GM19239 (cell line): ENCODE data around the gene SNX1.
"Not testable (repeated sequence)": the region's sequence is repeated elsewhere in the genome, so short reads cannot be mapped to it uniquely, and the experiment has no call there.

ENCODE experiments used
- DNase-seq: peaks from one replicate; pipeline ENCODE4 v3.0.0; 2011; ENCODE audit warnings: low spot score; ENCODE audit not compliant: insufficient read length
- FAIRE-seq: peaks from 2 replicates; lab custom pipeline; 2011; peaks lifted over from hg19 to GRCh38; lab: Jason Lieb, UNC

The SNX1 gene, protein sequence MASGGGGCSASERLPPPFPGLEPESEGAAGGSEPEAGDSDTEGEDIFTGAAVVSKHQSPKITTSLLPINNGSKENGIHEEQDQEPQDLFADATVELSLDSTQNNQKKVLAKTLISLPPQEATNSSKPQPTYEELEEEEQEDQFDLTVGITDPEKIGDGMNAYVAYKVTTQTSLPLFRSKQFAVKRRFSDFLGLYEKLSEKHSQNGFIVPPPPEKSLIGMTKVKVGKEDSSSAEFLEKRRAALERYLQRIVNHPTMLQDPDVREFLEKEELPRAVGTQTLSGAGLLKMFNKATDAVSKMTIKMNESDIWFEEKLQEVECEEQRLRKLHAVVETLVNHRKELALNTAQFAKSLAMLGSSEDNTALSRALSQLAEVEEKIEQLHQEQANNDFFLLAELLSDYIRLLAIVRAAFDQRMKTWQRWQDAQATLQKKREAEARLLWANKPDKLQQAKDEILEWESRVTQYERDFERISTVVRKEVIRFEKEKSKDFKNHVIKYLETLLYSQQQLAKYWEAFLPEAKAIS

DNA sequence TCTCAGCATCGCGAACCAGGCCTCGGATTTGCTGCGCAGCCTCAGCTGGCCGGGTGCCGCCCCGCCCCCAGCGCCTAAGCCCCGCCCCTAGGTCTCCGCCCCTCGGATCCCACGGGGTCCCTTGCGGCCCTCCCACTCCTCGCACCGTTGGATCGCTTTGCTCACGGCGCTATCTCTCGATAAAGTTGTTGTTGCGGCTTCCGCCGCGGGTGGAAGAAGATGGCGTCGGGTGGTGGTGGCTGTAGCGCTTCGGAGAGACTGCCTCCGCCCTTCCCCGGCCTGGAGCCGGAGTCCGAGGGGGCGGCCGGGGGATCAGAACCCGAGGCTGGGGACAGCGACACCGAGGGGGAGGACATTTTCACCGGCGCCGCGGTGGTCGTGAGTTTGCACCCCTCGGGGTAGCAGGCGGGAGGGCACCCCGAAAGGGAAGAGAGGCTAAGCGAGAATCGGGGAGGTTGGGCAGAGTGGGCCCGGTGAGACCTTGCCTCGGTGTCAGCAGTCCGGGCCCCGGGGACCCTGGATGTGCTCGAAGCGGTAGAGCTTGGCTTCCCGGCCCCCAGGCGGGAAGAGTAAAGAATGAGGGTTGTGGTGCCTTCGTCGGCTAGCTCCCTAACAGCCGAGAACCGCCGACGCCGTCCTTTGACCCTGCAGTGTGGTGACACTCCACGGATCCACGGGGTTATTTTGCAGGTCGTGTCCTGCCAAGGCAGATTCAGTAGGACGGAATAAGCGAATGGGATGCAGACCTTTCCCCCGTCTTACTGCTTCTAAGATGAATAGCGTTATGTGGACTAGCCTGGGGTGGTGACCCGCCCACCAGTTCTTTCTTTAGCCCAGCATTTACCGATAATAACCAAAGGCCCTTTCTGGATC lies at the start of gene SNX1:
Gene SNX1, plus strand, starts transcription at position 188 of the 873 bp plus-strand sequence. Its CDS starts 32 bp downstream, at position 220.
- DNase-seq, result peak; percentile 42
- peak; percentile 90 for FAIRE-seq

DNA sequence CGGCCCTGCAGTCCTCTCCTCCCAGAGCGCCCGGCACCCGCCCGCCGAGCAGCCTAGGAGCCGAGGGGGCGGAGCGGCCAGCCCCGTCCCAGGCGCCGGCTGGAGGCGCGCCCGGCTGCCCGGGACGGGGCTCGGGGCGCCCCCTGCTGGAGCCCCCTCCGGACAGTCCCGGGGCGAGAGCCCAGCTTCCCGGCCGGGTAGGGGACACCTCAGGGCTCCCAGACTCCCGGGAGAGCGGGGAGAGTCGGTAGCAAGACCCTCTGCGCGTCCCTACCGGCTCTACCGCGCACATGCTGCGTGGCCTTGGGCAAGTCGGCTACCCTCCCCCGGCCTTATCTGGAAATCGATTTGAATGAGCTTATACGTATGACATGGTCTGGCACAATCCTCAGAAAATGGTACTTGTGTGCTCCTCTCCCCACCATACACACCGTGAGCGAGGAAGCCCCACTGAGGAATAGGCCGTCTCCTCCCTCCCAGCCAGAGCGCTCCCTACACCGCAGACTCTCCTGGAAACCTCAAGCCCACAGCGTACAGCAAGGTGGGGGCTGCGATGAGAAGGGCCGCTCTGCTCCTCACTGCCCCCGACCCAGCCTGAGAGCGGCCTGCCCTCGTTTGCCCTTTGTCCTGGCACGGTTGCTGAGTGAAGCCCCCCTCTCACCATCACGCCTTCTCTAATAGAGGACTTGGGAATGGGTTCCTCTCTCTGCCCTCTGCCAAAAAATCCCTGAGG lies 49.2 kb upstream of the SNX1 start, which contains the start of gene DAPK2:
Gene DAPK2, minus strand, starts transcription at position 65 of the 733 bp plus-strand sequence. CDS start 6,224 bp downstream, outside the sequence.
- peak; percentile 88 for DNase-seq
- no peak for FAIRE-seq

DNA sequence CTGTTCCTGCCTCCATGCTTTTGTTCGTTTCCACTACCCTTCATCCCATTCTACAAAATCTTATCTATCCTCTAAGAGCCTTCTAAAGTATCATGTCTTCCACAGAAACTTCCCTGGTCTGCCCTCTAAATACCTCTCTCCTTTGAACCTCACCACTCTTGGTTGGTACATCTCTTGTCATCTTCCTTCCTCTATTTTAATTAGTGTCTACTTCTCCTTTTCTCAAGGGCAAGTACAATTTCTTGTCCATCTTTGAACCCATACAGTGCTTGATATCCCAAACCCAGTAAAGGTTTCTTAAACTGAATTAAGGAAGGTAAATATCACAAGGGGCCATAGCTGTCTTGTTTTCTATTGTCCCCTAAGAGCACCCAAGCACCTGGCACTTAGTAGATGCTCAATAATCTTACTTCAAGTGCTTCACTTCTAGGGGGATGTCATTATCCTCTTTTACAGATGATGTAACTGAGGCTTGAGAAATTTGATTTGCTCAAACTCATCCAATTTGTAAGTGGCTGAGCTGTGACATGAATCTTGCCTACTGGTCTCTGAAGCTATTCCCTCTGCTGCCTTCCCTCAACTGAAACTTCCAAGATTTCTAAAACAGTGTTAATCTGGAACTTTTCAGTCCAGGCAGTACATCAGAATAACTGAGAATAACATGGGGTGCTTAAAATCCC lies 46.9 kb upstream of the SNX1 start:
- no peak for FAIRE-seq
- no peak for DNase-seq

DNA sequence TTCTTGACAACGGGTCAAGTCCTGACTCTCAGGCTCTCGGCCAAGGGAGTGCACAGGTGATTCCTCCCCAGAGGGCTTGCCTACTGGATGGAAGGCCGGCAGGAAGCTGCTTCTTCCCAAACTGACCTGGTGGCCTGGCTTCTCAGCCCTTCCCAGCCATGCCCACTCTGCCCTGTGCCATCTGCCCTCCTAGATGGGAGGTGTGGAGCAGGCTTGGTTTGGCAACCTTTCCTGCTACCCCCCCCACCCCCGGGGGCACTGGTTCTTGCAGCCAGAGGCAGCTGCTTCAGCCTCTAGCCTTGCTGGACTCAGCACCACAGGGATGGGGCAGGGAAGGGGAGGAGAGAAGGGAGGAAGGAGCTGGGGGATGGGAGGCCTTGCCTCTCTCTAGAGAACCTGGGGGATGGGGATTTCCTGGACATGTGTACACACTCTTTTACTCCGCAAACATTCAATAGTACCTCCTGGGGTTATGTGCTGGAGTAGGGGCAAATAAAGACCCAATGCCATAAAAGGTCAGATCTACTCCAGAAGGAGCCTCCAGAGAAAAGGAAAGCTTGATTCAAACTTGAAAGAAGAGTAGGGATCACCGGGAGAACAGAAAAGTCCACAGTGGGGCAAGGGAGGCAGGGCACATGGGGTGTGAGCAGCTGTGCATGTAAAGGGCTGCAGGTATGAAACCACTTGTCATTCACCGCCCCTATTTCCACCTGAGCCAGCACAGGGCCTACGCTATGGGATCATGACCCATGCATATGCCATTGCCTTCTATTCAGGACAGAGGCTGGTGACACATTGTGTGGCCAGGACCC lies 45.3 kb upstream of the SNX1 start:
- FAIRE-seq (no peak), DNase-seq (no peak)

DNA sequence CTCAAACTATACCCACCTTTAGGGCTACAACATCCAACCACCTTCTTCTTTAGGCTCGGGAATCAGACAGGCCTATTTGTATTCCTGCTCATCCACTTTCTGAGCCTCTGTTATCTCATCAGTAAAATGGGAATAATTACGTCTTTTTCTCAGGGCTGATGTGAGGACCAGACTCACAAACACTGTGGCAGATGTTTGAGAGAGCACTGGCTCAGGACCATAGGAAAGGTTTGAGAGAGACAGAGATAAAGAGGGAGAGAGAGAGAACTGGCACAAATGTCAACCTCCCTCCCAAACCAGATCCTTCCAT lies 44.7 kb upstream of the SNX1 start:
- FAIRE-seq, result no peak

DNA sequence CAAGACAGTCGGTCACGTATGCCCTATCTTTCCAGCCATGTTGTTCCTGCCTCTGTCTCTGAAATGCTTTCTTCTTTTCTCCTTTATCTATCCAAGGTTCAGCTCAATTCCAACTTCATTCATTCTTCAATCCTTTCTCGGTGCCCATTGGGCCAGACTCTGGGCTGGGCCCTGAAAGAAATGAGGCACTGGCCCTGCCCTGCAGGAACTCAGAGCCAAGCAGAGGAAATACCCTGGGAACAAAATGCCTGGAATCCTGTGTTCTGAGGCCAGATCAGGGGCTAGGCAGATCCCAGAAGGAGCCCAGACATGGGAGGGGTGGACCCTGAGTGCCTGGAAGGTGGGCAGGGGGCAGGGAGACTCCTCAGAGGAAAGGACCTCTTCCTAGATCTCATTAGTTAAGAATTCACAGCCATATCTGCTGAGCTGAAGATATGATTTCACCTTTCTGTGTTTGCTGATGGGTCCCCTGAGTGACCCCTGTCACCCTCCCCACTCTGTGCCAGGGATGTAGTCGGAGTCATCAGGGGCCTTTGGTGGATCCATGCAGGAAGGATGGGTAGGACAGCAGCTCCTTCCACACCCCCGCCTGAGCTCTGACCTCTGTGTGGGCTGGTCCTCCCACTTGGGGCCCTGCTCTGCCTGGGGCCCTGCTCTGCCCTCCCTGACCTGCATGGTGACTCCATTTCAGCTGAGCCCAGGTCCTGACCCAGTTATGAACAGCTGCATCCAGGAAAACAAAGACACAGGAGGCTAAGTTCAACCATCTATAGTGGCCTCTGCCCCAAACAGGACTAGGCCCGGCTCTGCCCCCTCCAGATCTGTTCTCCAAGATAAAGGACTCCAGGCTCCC lies 44.1 kb upstream of the SNX1 start:
- FAIRE-seq (no peak), DNase-seq (no peak)

More for the DNA sequence above, 44.7 kb upstream of the SNX1 start:
- no peak for DNase-seq

DNA sequence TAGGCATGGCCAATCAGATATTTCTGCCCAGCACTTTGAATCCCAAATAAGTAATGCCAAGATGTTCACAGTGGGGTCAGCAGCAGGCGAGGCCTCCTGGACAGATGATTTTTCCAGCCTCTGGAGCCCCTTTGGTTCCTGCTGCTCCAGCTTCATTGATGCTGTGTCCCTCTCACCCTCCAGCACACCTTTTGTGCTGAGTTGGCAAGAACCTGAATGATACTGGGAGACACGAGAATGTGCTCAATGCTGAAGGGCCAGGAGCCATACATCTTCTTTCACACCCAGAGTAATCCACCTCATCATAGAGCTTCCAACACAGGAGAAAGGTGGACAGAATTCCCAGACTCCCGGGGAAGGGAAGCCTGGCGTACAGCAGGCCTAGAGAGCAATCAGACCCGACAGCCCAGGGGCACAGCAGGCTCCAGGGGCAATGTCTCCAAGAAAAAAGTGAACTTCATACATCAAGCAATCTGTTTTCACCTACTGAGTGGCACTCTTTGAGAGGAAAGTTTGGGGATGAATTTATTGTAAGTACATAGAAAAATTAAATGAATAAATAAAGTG lies 42.8 kb upstream of the SNX1 start:
- DNase-seq (no peak), FAIRE-seq (no peak)

DNA sequence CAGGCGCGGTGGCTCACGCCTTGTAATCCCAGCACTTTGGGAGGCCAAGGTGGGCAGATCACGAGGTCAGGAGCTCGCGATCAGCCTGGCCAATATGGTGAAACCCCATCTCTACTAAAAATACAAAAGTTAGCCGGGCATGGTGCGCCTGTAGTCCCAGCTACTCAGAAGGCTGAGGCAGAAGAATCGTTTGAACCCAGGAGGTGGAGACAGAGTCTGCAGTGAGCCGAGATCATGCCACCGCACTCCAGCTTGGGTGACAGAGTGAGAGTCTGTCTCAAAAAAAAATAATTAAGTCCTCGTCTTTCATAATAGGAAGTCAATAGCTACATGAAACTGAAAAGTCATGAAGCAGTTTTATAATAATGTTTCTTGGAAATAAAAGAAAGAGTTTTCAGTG lies 42.1 kb upstream of the SNX1 start:
- FAIRE-seq, DNase-seq: not testable (repeated sequence)

DNA sequence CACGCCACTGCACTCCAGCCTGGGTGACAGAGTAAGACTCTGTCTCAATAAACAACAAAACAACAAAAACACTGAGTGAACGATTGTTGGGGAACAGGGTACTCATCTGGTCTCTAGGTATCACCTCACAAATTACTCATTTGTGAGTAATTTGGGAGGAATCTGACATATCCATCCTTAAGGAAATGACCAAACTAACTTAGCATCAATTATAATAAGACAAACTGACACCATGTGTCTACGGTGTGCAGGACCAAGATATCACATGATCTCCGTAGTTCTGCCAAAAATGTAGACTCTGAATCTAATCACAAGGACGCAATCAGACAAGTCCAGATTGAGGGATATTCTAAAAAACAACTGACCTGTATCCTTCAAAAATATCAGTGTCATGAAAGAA lies 37.5 kb upstream of the SNX1 start:
- no peak for DNase-seq
- FAIRE-seq, result no peak

DNA sequence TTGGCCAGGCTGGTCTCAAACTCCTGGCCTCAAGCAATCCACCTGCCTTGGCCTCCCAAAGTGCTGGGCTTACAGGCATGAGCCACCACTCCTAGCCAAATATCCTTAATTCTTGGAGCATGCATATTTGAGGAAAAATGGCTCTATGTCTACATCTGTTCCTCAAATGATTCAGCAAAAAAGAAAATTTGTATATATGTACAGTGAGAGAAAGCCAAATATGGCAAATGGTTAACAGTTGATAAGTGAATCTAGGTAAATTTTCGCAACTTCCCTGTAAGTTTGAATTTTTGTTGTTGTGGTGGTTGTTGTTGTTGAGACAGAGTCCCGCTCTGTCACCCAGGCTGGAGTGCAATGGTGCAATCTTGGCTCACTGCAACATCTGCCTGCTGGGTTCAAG lies 36.7 kb upstream of the SNX1 start:
- not testable (repeated sequence) for FAIRE-seq

DNA sequence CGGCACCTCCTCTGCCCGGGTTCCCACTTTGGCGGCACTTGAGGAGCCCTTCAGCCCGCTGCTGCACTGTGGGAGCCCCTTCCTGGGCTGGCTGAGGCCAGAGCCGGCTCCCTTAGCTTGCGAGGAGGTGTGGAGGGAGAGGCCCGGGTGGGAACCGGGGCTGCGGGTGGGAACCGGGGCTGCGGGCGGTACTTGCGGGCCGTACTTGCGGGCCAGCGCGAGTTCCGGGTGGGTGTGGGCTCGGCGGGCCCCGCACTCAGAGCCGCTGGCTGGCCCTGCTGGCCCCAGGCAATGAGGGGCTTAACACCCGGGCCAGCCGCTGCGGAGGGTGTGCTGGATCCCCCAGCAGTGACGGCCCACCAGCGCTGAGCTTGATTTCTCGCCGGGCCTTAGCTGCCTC lies 35.1 kb upstream of the SNX1 start:
- no peak for DNase-seq
- FAIRE-seq, result no peak

More for the DNA sequence above, 36.7 kb upstream of the SNX1 start:
- DNase-seq, result not testable (repeated sequence)

DNA sequence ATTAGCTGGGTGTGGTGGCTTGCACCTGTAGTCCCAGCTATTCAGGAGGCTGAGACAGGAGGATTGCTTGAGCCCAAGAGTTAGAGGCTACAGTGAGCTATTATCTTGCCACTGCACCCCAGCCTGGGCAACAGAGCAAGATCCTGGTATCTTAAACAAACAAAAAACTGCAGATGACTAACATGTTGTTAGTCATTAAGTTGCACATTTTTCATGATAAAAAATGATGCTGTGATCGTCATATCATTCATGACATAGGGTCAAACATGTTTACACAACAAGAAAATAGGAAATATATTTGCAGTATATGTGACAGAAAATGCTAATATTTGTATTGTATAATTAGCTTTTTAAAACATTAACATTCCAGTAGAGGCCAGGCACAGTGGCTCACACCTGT lies 29.3 kb upstream of the SNX1 start:
- no peak for FAIRE-seq
- no peak for DNase-seq

DNA sequence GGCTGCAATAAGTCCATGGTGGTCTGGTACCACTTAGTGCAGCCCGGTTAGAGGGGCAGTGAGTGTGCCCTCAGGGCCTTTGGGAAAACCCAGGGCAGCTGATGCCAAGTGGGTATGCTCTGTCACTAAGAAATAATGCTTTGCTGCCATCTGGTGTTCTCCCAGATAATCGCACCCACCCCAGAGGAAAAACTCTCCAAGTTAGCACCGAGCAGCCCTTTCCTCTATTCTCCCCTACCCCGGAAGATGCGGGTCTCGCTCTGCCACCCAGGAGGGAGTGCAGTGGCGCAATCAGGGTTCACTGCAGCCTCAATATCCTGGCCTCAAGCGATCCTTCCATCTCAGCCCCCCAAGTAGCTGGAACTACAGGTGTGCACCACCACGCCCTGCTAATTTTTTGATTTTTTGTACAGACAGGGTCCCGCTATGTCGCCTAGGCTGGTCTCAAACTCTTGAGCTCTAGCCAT lies 28.2 kb upstream of the SNX1 start:
- DNase-seq (peak; percentile 78), FAIRE-seq (peak; percentile 90)

DNA sequence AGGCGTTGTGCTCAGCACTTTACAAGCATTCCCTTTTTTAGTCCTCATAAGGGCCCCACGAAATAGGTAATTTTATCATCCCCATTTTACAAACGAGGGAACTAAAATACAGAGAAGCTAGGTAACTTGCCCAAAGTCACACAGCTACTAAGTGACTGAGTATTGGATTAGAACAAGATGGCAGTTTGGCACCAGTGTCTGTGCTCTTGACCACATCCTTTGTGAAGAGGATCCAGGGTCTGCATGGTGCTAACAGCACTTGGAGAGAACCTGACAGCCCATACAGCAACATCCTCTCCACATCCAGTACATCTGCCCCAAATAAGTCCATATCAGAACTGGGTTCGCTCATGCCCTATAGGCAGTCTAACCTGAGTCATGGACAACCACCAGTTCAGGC lies 27.6 kb upstream of the SNX1 start:
- FAIRE-seq (no peak), DNase-seq (no peak)

DNA sequence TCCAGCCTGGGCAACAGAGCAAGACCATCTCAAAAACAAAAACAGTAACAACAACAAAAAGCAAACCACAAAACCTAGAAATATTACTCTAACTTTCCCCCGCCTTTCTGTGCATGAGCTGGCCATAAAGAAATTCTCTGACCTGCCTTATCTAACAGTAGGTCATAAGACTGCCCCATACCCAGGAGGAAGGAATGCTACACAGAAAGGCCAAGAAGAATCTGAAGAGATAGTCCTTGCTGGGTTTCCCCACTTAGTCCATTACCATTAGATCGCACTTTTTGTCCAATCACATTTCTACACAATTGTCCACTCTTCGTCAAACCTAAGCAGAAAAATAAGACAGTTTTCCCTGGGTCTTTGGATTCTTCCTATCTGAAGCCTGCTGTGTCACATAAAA lies 25.7 kb upstream of the SNX1 start:
- DNase-seq (no peak), FAIRE-seq (peak; percentile 26)

DNA sequence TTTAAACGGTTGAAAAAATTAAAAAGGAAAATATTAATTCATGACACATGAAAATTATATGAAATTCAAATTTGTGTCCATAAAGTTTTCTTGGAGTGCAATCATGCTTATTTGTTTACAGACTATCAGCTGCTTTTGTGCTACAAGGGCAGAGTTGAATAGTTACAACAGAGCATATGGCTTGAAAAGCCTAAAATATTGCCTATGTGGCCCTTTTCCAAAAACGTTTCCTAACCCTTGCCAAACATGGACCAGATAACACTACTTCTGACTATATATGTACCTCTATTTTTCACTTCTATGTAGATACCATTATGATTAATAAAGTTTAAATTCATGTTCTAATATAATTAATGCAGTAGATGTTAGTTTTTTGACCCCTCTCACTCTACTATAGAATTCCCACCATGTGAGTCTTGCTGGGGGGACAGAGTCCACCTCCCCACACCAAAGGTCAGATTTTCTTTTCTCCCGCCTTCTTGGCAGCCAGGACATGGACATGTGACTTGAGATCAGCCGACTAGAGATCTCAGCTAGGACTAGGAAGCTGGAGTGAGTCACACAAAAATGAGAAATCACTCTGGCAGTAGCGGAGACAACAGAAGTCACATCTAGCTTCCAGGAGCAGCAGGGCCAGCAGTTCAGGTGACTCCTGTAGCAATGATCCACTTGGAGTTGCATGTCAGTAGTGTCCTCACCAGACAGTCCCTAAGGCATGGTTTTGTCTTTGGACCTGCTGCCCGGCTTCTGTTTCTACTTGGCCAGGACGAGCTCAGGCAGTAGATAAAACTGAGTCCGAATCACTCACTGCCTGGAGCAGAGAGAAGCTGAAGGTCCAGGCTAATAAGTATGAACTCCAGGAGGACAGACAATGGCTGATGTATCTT lies 24.6 kb upstream of the SNX1 start:
- DNase-seq, result no peak
- FAIRE-seq, result no peak
